ENCODE results near the gene FAM171A1.

FAM171A1 gene

GRCh38 chr10:15374156-15374555 lies 3.1 kb upstream of the FAM171A1 start:
- DNase-seq (ENCODE audit: low read depth, low spot score), result no peak

- no peak for DNase-seq (ENCODE audit: low read depth, low spot score)
Measured at GRCh38 chr10:15373199-15373598, 2.1 kb upstream of the FAM171A1 start.

GRCh38 chr10:15370212-15370855 lies 755 bp downstream of the FAM171A1 start:
- DNase-seq (ENCODE audit: low read depth, low spot score), result no peak

- DNase-seq (ENCODE audit: low read depth, low spot score), result no peak
Measured at GRCh38 chr10:15369256-15370211, 1.6 kb downstream of the FAM171A1 start.

GRCh38 chr10:15368101-15368855 lies 2.8 kb downstream of the FAM171A1 start:
- no peak for DNase-seq (ENCODE audit: low read depth, low spot score)

- DNase-seq (ENCODE audit: low read depth, low spot score), result no peak
Measured at GRCh38 chr10:15367296-15368085, 3.6 kb downstream of the FAM171A1 start.

- no peak for DNase-seq (ENCODE audit: low read depth, low spot score)
Measured at GRCh38 chr10:15365692-15366091, 5.4 kb downstream of the FAM171A1 start.

GRCh38 chr10:15364001-15364400 lies 7.1 kb downstream of the FAM171A1 start:
- DNase-seq (ENCODE audit: low read depth, low spot score), result no peak

GRCh38 chr10:15363031-15363430 lies 8.1 kb downstream of the FAM171A1 start:
- DNase-seq (ENCODE audit: low read depth, low spot score), result no peak

GRCh38 chr10:15361131-15361530 lies 10.0 kb downstream of the FAM171A1 start:
- DNase-seq (ENCODE audit: low read depth, low spot score), result no peak

- no peak for DNase-seq (ENCODE audit: low read depth, low spot score)
Measured at GRCh38 chr10:15360566-15360965, 10.5 kb downstream of the FAM171A1 start.

- no peak for DNase-seq (ENCODE audit: low read depth, low spot score)
Measured at GRCh38 chr10:15353471-15354017, 17.5 kb downstream of the FAM171A1 start.

GRCh38 chr10:15352836-15353235 lies 18.3 kb downstream of the FAM171A1 start:
- DNase-seq (ENCODE audit: low read depth, low spot score), result no peak

GRCh38 chr10:15352201-15352600 lies 18.9 kb downstream of the FAM171A1 start:
- no peak for DNase-seq (ENCODE audit: low read depth, low spot score)

GRCh38 chr10:15351099-15351820 lies 19.8 kb downstream of the FAM171A1 start:
- no peak for DNase-seq (ENCODE audit: low read depth, low spot score)

- DNase-seq (ENCODE audit: low read depth, low spot score), result no peak
Measured at GRCh38 chr10:15349112-15349511, 22.0 kb downstream of the FAM171A1 start.

GRCh38 chr10:15348579-15348978 lies 22.5 kb downstream of the FAM171A1 start:
- no peak for DNase-seq (ENCODE audit: low read depth, low spot score)

- DNase-seq (ENCODE audit: low read depth, low spot score), result no peak
Measured at GRCh38 chr10:15347150-15347549, 23.9 kb downstream of the FAM171A1 start.

- DNase-seq (ENCODE audit: low read depth, low spot score), result no peak
Measured at GRCh38 chr10:15346440-15347141, 24.5 kb downstream of the FAM171A1 start.

GRCh38 chr10:15345450-15345849 lies 25.6 kb downstream of the FAM171A1 start:
- no peak for DNase-seq (ENCODE audit: low read depth, low spot score)

Measured in brain pericyte (primary cell).